Stimulated activated CD8-positive, alpha-beta memory T cell treated with anti-CD3 and anti-CD28 coated beads, Interleukin-2, amount 100 ng/mL, for 1 hour (primary cell): Measurements from ENCODE around the gene CNTNAP2.

Experiments used
- DNase-seq, 2 donors: peaks; one replicate each; pipeline ENCODE4 v3.0.0-alpha.2; 2020; ENCODE audit warnings: low read depth in 2 of 2

Gene CNTNAP2

GRCh38 chr7:146116521-146117222 is at the start of gene CNTNAP2:
TSS of gene CNTNAP2 (plus strand) at chr7:146116801. CDS start at chr7:146116877, 76 bp downstream.
- DNase-seq: no peak

DNA sequence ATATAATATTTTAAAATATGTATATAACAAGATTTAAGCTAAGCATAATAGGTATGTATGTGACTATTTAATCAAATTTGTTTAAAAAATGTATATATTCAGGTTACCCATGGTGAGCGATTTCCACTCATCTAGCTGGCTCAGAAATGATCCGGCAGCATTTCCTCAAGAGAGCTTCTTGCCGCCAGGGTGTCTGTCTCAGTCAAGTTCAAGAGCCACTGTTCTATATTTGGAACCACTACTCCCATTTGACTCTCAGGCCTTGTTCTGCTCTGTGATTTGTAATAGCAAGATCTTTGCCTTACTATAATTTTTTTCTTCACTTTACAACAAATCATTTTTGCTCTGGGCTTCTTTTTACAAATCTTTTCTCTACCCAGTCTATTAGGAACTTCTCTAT is 48.7 kb upstream of the CNTNAP2 start:
- no peak for DNase-seq

GRCh38 chr7:146074195-146074765 is 42.3 kb upstream of the CNTNAP2 start:
- DNase-seq: no peak

- no peak for DNase-seq
Measured at GRCh38 chr7:146076344-146076743, 40.3 kb upstream of the CNTNAP2 start.

DNA sequence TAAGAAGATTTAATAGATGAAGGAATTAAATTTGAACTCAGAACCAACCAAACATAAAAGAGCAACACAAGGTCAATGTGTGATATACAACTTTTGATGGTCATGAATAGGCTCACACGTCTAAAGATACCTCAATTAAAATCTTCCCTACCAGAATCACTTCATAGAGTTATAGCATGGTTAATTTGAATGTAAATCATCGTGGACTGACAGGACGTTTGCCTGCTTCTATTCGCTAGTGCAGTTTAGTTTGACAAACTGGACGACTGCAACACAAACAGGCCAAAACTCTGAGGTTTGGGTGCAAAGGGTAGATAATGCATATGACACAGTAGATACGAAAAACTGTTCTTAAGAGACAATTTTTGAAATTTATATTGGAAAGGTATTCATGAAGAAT is 32.5 kb upstream of the CNTNAP2 start:
- DNase-seq: no peak

GRCh38 chr7:146090023-146090645 is 26.5 kb upstream of the CNTNAP2 start:
- no peak for DNase-seq

DNA sequence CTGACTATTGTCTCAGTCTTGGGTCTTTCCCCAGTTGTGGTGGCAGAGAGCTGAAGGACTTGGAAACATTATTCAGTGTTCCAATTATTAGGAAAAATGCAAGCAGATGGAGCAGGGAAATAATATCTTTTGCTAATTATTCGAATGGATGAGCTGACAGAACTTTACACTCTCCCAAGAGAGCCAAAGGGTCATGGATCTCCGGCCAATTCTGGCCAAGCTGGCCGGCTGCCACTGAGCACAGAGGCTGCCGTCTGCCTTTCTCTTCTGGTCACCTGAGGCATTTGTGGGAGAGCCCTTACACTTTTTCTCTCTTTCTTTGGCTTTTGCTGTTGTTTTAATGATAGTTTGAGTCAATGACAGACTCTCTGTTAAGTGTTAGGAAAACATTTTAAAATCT is 22.2 kb upstream of the CNTNAP2 start:
- DNase-seq: no peak

DNA sequence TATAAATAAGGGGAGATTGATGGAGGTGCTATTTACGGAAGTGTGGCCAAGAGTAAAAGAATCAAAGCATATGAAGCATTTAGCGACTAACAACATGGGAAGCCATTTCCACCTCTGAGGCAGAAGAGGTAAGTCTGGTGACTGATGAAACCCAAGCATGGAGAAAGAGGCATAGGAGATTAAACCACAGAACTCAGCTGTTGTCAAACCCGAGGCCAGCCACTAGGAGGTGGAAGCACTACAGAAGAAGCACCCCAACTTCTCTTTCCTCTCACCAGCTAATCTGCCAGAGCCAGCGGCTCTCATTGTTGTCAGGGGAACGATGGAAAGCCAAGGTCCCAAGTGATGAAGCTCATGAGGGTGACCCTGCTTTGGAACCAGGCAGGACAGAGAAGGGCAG is 19.6 kb upstream of the CNTNAP2 start:
- DNase-seq: no peak

GRCh38 chr7:146106319-146106718 is 10.3 kb upstream of the CNTNAP2 start:
- no peak for DNase-seq

- no peak for DNase-seq
Measured at GRCh38 chr7:146112755-146113154, 3.8 kb upstream of the CNTNAP2 start.

- DNase-seq: no peak
Measured at GRCh38 chr7:146115548-146115850, 1.1 kb upstream of the CNTNAP2 start.

- no peak for DNase-seq
Measured at GRCh38 chr7:146115851-146116520, 615 bp upstream of the CNTNAP2 start.

- no peak for DNase-seq
Measured at GRCh38 chr7:146117576-146117975, 975 bp downstream of the CNTNAP2 start.

- no peak for DNase-seq
Measured at GRCh38 chr7:146119002-146119401, 2.4 kb downstream of the CNTNAP2 start.

DNA sequence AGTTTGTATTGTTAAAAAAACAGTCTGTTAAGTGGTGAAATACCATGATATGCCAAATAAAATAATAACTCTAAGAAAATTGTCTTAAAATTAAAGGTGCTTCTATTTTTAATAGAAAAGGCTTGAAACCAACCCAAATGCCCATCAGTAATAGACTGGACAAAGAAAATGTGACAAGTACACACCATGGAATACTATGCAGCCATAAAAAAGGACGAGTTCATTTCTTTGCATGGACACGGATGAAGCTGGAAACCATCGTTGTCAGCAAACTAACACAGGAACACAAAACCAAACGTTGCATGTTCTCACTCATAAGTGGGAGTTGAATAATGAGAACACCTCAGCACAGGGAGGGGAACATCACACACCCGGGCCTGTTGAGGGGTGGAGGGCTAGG is 7.1 kb downstream of the CNTNAP2 start:
- DNase-seq: no peak

GRCh38 chr7:146126767-146127509 is 10.3 kb downstream of the CNTNAP2 start:
- no peak for DNase-seq

GRCh38 chr7:146129296-146129695 is 12.7 kb downstream of the CNTNAP2 start:
- DNase-seq: no peak

DNA sequence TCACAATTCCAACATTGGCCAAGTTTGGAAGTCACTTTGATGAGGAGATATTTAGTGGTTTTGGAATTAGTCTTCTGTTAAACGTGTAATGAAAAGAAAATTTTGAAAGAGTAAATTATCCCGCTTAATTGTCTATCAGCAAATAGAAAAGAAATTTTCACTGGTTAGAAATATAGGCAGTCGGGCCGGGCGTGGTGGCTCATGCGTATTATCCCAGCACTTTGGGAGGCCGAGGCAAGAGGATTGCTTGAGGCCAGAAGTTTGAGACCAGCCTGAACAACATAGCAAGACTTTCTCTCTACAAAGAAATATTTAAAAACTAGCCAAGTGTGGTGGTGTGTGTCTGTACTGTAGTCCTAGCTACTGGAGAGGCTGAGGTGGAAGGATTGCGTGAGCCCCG is 13.4 kb downstream of the CNTNAP2 start:
- DNase-seq: no peak

GRCh38 chr7:146131701-146132100 is 15.1 kb downstream of the CNTNAP2 start:
- no peak for DNase-seq

DNA sequence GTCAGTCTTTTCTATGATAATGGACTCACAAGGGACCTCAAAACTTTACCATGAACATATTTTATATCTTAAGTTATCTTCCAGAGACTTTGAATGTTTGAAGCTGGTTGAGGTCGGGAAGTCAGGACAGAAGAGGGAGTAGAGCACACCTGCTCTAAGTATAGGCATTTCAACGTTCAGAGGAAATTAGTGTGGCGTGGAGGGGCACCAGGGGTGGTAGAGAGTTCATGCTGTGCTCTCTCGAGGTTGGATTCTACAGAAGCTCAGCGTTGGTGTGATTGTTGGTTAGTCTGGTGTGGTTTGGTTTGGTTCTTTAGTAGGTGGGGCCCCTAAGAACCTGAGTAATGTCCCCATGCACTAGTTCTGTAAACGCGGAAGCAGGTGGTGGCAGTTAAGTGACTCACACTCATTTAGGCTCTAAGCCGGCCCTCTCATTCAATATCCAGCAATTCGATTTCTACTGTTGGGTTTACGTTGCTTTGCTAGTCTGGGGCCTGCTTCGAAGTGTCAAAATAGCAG is 19.8 kb downstream of the CNTNAP2 start:
- no peak for DNase-seq

DNA sequence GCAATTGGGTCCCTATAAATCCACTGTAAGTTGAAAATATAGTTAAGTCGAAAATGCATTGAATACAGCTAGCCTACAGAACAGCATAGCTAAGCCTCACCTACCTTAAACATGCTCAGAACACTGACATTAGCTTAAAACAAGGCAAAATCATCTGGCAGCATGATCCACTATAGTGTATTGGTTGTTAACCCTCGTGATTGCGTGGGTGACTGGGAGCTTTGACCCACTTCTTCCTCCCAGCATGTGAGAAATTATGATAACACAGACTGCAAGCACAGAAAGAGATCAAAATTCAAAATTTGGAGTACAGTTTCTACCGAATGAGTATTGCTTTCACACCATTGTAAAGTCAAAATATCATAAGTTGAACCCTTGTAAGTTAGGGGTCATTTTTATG is 22.3 kb downstream of the CNTNAP2 start:
- no peak for DNase-seq
